ENCODE measurements around the gene ASTE1.
"Not testable (repeated sequence)": the region's sequence is repeated elsewhere in the genome, so short reads cannot be mapped to it uniquely, and the experiment has no call there.

Gene ASTE1, protein sequence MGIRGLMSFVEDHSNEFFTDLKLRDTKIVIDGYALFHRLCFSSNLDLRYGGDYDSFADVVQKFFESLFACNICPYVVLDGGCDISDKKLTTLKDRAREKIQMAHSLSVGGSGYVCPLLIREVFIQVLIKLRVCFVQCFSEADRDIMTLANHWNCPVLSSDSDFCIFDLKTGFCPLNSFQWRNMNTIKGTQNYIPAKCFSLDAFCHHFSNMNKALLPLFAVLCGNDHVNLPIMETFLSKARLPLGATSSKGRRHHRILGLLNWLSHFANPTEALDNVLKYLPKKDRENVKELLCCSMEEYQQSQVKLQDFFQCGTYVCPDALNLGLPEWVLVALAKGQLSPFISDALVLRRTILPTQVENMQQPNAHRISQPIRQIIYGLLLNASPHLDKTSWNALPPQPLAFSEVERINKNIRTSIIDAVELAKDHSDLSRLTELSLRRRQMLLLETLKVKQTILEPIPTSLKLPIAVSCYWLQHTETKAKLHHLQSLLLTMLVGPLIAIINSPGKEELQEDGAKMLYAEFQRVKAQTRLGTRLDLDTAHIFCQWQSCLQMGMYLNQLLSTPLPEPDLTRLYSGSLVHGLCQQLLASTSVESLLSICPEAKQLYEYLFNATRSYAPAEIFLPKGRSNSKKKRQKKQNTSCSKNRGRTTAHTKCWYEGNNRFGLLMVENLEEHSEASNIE

DNA sequence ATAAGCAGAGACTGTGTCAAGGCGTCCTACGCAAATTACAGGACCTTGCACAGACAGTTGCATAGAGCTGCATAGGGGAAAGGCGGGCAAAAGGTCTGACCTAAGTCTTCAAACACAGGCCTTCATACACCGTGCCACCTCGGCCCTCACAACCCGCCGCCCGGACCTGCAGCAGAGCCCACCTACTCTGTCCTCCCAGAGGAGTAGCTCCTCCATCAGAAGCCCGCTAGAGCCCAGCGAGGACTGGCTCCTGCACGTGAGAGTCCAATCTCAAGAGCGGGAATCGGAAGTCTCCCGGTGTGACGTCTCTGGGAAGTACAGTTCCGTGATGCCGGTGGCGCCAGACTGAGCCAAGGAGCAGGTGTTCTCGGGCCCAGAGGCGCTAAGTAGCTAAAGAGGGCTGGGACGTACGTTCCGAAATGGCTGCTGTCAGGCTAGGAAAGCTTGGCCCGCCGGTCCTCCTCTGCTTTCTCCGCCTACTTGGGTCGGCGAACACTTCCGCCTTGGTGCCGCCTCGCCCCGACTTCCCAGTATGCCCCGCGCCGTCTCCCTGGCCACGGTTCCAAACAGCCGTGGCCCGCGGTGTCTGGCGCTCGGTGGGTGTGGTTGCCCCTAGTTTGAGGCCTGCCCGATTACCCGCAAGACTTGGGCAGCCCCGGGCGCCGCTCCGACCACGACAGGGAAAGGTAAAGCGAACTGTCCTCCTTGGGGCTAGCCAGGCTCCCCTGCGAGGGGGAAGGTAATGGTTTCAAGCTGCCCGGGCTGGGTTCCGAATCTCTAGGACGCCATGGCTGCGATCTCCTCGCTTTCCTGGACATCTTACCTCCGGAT is at the start of gene ASTE1, which contains the start of gene NEK11:
Gene ASTE1, minus strand, starts transcription at position 505 of the 831 bp plus-strand sequence. CDS start 1,519 bp downstream, outside the sequence.
Gene NEK11, plus strand, starts transcription at position 557 of the 831 bp plus-strand sequence. CDS start 2,832 bp downstream, outside the sequence.
- no peak for FAIRE-seq

DNA sequence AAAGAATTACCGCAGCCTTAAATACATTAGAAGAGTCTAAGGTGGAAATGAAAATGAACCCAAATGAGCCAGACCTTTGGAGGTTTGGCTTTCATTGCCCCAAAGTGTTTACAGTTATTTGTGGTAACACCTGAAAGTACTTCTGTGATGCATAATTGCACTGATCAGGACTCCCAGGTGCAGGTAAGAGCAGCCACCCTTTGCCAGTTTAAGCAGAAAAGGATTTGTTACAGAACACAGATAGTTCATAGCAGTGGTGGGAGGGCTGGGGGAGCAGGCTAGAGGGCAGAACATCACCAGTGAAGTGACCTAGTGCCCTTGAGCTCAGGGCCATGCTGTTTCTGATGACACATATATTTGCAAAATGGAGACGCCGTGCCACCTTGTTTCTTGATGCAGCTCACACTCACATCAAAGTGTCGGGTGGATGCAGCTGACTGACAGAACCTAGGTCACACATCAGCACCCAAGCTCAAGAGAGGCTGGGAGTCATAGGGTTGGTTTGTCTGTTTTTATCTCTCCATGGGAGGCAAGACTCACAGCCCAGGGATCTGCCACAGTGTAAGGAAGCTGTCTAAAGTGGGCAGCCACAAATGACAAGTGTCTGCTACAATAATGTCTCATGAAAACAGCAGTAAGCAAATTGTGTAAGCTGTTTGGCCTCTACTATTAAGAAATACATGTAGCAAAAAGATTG is 49.2 kb upstream of the ASTE1 start:
- FAIRE-seq, result no peak

DNA sequence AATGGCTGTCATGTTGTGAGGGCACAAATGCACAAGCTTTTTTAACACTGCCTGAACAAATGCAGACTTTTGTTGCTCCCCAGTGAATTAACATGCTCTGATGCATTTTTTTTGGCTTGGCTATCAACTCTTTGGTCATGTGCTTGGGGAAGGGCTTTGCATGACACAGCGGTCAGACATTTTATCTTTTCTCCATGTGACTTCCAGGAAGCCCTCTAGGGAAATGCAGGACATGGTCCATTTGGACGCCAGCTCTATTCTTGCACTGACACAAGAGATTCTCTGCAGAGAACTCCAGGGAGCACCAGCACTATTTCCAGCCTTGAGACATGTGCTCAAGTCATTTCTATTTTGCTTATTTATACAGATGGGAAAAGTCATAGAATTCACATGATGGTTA is 46.2 kb upstream of the ASTE1 start:
- no peak for FAIRE-seq

DNA sequence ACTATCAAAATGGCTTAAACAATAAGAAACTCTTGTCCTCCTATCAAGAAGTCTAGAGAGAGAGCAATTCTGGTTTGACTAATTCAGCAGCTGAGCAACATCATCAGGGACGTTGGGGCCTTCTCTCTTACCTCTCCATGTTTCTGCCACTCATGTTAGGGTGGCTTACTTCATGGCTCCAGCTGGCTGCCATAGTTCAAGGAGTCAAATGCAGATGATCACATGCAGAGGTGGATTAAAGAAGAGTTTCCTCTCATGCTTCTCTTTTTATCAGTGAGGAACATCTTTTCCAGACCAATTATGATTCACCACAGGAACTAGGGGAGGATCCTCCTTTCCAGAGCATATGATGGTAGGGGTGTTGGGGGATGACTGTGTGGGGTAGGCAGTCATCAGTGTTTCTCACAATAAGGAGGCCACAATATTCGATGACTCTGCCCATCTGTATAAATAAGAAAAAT is 45.5 kb upstream of the ASTE1 start:
- no peak for FAIRE-seq

DNA sequence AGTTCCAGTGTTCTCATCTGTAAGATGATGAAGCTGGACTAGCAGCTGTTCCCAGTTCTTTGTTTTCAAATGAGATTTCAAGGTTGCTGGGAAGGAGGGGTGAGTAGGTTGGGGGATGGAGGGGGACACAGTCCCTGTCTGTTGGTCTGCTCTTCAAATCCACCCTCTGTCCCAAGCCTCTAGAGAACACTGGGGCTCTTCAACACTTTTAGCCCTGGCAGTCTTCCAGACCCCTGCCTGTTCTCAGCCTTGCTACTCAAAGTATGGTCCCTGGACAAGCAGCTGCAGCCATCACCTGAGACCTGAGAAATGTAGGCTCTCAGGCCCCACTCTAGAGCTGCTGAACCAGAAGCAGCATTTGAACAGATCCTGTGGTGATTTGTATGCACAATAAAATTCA is 41.4 kb upstream of the ASTE1 start:
- FAIRE-seq, result no peak

DNA sequence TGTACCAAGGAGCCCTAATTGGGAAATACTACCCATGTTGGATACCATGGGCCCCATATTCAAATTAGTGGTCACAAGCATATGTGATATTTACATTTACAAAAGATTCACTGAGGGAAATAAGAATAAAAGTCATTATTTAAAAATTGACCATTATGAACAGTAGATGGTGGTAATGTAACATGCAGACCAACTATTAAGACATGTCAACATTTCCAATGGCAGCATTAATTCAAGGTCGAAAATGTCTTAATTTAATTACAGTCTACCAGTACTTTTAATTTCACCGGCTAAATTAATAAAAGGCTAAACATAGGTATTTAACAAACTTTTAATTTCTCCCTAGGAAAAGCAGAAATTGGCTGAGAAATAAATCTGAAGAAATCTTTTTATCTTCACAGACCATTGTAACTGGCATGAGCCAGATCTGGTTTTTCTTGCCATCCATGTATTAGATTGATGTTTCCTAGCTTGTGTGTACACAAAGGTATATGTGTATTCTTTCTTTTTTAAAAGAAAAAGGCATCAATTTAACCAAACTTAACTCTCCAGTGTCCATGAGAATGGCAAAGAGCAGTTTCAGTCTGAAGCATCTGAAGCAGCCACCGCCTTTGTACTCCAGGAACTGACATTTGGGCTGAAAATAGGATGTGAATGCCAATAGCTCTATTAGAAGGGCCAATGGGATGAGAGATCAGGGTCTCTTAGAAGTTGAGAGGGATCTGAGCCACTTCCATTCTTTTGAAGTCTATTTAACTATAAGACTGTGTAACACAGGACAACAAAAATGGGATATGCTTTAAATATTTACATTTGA is 26.6 kb upstream of the ASTE1 start:
- peak; percentile 95 for FAIRE-seq

DNA sequence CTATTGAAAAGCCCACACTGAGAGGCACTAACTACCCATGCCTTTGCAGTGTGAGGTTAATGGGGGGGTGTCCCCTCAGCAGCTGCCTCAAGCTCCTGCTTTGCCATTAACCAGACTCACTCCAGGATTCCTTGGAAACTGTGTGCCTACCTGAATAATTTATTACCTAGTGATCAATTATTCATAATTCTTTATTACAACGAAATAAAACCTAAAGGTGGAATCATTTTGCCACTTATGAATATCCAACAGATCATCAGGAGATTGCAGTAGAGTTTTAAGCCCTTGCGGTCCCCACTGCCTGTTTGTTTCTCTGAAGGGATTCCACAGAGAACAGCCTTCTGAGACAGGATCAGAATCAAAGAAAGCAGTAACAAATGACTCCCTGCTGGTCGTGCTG is 23.4 kb upstream of the ASTE1 start:
- FAIRE-seq, result no peak

DNA sequence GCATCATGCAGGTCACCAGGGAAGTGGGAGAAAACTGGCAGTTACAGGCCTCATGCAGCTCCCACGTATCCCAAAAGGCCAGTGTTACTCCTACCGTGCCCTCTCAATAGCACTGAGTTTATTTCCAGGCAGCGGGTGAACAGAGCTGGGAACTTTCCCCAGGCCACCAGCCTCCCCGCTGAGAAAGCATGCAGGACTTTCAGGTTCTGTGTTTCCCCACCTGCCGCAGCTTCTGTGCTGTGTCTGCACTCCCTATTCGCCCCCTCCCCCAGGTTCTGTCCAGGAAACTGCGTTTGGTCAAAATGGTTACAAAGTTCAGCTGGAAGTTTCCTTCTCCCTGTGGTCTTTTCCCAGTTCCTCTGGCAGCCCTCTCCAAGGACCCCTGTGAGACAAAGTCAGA is 21.4 kb upstream of the ASTE1 start:
- FAIRE-seq, result no peak

DNA sequence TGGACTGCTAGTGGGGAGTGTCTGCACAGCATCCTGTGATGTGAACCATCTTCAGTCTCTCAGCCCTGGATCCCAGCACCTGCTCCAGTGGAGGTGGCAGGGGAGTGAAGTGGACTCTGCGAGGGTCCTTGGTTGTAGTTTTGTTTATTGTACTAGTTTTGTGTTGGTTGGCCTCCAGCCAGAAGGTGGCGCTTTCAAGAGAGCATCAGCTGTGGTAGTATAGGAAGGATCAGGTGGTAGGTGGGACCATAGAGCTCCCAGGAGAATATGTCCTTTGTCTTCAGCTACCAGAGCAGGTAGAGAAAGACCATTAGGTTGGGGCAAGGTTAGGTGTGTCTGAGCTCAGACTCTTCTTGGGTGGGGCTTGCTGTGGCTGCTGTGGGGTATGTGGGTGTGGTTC is 21.0 kb upstream of the ASTE1 start:
- FAIRE-seq, result no peak

DNA sequence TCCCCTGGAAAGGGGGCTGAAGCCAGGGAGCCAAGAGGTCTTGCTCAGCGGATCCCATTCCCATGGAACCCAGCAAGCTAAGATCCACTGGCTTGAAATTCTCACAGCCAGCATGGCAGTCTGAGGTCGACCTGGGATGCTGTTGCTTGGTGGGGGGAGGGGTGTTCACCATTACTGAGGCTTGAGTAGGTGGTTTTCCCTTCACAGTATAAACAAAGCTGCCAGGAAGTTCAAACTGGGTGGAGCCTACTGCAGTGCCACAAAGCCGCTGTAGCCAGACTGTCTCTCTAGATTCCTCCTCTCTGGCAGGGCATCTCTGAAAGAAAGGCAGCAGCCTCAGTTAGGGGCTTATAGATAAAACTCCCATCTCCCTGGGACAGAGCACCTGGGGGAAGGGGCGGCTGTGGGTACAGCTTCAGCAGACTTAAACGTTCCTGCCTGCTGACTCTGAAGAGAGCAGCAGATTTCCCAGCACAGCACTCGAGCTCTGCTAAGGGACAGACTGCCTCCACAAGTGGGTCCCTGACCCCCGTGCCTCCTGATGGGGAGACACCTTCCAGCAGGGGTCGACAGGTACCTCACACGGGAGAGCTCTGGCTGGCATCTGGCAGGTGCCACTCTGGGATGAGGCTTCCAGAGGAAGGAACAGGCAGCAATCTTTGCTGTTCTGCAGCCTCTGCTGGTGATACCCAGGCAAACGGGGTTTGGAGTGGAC is 15.8 kb upstream of the ASTE1 start:
- not testable (repeated sequence) for FAIRE-seq

DNA sequence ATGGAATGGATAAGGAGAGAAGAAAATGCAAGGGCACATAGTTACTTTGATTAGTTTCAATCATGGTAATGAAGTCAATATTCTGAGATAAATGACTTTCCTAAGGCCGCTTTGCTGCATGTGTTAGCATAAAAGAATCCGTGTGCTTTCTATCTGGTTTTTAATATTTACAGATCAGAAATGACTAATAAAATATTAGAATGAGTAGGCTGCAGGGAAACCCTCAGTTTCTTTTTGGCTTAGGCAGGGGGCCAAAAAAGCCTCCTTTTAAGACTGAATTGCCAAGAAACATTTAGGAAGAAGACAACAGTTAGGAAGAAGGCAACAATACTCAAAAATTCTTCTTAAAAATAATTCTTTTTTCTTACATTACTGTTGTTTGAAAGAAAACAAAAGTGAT is 11.7 kb upstream of the ASTE1 start:
- no peak for FAIRE-seq

DNA sequence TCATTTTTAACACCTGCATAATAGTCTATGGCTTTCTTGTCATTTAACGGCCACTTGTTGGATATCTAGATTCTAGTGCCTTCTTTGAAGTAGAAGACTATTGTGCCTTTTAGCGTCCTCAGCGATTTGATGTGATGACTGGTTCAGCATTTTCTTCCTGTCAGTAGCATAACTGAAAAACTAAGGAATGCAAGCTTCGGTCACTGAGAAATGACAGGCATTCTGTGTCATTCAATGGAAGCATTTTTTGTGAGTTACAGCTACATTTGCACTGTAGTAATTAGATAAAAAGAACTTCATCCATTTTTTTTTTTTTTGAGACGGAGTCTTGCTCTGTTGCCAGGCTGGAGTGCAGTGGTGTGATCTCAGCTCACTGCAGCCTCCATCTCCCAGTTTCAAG is 10.4 kb upstream of the ASTE1 start:
- no peak for FAIRE-seq

DNA sequence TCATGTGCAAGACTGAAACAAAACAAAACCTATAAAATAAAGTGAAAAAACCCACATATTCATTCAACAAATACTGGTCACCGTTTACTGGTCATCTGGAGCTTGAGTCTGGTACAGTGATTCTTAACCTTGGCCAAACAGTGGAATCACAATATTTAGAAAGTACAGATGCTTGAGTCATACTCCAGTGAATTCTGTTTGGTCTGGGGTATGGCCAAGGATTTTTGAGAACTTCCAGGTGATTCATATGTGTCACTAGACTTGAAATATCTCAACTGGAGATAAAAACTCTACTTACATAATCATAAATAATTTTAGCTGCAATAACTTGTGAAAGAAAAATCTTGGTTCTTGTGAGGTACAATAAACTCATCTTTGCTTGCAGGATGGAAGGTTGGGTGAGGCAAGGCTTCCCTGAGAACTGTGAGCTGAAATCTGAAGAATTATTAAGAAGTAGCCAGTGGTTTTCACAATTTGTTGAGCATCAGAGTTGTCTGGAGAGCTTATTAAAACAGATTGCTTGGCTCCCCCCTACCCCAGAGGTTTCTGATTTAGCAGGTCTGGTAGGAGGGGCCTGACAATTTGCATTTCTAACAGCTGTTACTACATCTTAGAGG is 9.7 kb upstream of the ASTE1 start:
- FAIRE-seq, result no peak

DNA sequence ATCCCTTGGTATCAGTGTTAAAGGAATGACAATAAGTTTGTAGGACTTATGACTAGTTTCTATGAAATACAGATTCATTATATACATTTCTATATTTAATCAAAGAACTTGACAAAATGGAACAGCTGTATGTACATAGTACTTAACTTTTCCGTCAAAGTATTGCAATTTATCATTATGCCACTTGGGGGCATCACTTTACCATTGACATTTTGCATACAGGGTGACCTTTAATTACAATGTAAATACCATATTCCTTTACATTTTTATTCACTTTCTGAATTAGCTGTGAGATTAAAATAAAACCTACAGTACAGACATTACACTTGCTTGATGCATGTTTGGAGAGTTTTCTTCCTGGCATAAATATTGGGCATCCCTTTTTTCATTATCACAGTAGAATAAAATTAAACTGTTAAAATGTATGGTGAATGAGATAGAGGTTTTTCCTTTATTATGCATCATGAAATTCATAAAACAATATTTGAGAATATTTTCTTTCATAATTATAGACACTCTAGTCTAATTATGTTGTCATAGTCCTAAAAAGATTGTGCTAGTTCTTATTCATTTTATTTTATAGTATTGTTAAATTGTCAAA is 7.0 kb upstream of the ASTE1 start:
- FAIRE-seq, result peak; percentile 92

DNA sequence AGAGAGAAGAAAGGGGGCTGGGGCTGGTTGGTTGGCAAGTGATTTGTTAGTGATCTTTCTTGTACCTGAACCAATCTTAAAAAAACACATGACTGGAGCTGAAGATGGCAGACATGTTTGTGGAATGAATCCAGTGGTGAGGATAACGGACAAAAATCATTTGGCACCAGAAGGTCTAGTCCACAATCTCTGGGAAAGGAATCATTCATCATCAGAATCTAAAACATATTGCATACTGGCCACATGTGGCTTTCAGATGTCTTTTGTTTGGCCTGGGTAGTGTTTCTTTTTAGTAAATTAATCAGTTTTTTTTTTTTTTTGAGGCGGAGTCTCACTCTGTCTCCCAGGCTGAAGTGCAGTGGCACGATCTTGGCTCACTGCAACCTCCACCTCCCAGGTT is 5.0 kb upstream of the ASTE1 start:
- no peak for FAIRE-seq

DNA sequence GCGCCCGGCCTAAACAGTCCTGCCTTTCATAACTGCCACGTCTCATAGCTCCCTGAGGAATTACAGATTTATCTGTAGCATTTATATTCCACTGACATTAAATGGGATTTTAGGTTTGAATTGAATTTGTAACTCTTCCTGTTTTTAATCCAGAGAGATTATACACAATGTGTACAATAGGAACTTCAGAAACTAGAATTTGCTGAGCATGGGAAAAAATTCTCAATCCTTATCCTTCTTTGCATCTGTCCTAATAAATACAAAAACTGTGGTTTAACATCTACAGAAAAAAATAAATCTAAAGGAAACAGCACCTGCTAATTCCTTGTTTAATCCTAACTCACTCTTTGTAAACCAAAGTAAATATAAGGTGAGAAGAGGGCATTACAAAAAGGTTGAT is 2.2 kb upstream of the ASTE1 start:
- no peak for FAIRE-seq

DNA sequence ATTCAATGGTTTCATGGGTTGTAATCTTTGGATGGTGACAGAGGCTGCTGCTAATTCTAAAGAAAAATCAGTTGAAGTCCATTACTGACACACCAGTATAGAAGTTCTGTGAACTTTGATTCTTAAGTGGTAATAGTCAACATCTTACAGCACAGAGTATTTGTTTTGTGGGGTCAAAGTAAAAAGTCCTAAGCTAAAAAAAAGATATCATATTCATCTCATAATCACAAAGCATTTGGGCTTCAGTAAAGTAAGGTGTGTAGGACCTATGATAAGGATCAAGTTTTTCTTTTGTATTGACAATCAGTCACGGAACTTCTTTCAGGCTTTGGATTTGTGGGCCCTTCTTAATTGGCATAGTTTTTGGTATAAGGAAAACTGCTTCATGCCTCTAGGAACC is 1.1 kb downstream of the ASTE1 start:
- FAIRE-seq, result no peak

DNA sequence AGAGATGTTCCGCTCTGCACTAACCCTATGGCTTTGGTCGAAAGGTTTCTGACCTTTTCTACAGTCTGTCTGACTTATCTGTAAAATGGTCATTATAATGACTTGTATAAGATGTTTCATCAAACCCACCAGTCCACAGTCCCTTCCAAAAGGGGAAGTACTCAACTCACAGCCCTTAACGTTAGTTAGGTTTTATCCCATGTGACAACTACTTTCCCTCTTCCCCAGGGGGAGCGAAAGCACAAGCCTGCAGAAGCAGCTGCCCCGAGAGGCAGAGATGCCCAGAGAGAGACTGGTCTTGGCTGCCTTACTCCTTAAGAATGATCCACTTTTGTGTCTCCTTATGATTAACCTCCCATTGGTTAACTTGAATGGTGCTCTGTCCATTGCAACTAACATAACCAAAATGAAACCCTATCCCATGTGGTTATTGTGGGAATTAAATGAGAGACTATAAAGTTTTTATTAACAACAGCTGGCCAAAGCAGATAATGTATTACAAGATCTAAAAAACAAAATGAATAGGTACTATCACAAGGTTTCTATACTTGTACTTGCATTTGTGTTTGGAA is 6.4 kb downstream of the ASTE1 start:
- FAIRE-seq, result no peak

DNA sequence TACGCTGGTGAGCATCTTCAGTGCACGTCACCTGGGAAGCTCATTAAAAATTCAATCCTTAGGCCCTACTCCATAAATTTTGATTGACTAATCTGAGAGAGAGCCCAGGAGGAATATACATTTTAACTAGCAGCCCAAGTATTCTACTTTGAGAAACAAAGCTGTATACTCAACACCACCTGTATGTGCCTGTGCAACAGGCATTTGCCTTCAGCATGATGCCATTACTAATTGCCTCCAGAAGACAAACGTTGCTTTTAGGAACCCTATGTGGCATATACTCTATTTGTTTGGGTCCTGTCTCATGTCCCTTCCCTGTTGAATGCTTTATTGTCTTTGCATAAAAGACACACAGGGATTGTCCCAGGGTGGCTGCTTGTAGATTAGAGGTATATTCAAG is 7.7 kb downstream of the ASTE1 start:
- no peak for FAIRE-seq

DNA sequence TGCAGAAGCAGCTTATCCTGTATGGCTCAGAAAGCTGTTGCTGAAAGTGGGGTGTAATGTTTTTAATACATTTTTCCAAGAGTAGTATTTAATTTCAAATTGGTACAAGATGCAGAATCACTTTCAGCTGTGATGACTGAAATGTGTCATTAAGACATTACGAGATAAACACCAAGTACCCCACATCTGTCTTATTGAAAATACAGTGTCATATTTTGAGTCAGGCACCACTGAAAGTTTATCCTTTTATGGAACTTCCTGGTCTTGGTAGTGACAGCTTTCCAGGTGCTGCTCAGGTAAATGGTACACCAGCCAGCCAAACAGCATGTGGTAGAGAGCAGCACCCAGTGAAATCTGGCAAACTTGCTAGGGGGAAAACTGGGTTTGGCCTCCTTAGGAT is 16.9 kb downstream of the ASTE1 start:
- FAIRE-seq, result no peak
